ENCODE results near the gene FNBP1. TPM values are rescaled to one million over a fixed set of nuclear protein-coding genes. Genes with fewer than 3 reads are reported as not detected.
"Not testable (repeated sequence)": the region's sequence is repeated elsewhere in the genome, so short reads cannot be mapped to it uniquely, and the experiment has no call there.

The FNBP1 gene
- total RNA-seq, 1 experiment from 2014 or later, result 15.8 TPM

- DNase-seq (ENCODE audit: low read depth), result no peak
Measured at GRCh38 chr9:129954868-129955550, 88.0 kb downstream of the FNBP1 start.

DNA sequence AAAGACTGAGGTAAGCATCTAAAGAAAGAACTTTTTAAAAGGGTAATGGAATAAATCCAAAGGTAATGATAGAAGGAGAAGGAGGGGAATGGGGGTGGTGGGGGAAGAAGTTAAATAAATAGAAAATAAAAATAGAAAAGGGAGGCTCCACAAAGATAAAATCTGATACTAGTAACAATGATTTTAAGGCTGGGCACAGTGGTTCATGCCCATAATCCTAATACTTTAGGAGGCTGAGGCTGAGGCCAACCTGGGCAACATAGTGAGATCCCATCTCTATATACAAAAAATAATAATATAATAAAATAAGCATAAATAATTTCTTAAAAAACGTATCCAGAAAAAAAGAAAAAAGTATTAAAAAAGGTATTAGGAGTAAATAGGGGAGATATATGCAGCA lies 89.3 kb downstream of the FNBP1 start:
- DNase-seq (ENCODE audit: low read depth), result no peak

DNA sequence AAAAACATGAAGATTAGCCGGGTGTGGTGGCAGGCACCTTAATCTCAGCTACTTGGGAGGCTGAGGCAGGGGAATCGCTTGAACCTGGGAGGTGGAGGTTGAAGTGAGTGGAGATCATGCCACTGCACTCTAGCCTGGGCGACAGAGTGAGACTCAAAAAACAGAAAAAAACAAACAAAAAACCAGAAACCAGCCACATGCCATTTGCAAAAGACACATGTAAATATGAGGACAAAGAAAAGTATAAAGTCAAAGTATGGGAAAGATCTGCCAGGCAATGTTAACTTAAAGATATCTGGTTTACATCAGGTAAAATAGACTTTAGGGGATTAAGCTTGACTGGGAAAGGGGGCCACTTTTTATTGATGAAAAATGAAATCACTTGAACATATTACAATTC lies 90.7 kb downstream of the FNBP1 start:
- no peak for DNase-seq (ENCODE audit: low read depth)

- no peak for DNase-seq (ENCODE audit: low read depth)
Measured at GRCh38 chr9:129949821-129950220, 93.2 kb downstream of the FNBP1 start.

- not testable (repeated sequence) for DNase-seq (ENCODE audit: low read depth)
Measured at GRCh38 chr9:129948626-129949025, 94.4 kb downstream of the FNBP1 start.

- no peak for DNase-seq (ENCODE audit: low read depth)
Measured at GRCh38 chr9:129946246-129946995, 96.6 kb downstream of the FNBP1 start.

GRCh38 chr9:129945314-129945713 lies 97.7 kb downstream of the FNBP1 start:
- DNase-seq (ENCODE audit: low read depth), result no peak

DNA sequence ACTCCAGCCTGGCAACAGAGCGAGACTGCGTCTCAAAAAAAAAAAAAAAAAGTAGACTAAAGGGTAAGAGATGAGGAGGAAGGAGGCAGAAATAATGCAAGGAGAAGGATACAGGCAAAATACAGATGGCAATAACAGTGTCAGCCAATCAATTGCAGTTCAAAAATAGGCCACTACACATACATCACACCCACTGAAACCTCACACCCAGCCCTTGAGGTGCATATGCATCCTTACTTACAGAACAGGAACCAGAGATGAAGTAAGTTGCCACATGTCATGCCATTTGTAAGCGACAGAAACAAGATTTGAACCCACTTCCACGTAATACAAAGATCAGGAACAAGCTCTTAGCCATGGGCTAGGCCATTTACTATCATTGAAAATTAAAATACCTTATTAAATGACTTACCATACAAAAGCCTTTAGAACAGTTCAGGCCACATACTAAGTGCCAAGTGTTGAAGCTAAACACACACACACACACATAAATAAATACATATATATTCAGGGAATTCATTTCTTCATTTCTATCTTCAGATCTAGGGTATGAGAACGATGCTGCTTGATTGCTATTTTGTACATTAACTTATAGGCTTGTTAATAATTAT lies 98.4 kb downstream of the FNBP1 start:
- DNase-seq (ENCODE audit: low read depth), result no peak

- DNase-seq (ENCODE audit: low read depth), result no peak
Measured at GRCh38 chr9:129939431-129939830, 103.6 kb downstream of the FNBP1 start.

DNA sequence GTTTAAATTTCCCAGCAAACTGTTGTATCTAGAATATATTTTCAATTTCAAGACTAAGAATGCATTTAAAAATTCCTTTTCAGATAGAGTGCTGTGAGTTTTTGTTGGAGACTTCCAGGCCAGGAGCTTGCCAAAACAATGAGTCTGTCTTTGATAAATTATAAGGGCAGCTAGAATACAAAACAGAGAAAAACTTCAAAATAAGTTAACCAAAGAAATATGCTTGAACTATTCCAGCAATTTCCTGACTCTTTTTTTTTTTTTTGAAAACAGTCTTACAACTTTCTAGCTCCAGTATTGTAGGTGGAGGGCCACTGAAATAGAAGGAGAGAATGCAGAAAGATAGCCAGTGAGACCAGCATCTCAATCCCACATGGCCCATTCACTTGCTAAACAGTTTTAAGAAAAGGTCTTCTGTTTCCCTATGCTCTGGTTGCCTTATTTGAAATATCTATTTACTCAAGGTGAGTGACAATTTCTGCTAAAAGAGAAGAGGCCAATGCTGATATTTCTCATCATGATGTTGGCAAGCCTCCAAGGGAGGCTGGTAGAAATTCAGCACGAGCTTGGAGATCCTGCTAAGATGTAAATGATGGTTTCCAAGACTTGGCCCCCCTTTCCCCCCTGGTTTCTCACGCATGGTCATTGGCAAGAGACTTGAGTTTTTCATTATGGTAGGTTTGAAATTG lies 104.6 kb downstream of the FNBP1 start:
- no peak for DNase-seq (ENCODE audit: low read depth)

- not testable (repeated sequence) for DNase-seq (ENCODE audit: low read depth)
Measured at GRCh38 chr9:129937879-129938278, 105.1 kb downstream of the FNBP1 start.

- no peak for DNase-seq (ENCODE audit: low read depth)
Measured at GRCh38 chr9:129936222-129936621, 106.8 kb downstream of the FNBP1 start.

- no peak for DNase-seq (ENCODE audit: low read depth)
Measured at GRCh38 chr9:129934780-129935179, 108.2 kb downstream of the FNBP1 start.

DNA sequence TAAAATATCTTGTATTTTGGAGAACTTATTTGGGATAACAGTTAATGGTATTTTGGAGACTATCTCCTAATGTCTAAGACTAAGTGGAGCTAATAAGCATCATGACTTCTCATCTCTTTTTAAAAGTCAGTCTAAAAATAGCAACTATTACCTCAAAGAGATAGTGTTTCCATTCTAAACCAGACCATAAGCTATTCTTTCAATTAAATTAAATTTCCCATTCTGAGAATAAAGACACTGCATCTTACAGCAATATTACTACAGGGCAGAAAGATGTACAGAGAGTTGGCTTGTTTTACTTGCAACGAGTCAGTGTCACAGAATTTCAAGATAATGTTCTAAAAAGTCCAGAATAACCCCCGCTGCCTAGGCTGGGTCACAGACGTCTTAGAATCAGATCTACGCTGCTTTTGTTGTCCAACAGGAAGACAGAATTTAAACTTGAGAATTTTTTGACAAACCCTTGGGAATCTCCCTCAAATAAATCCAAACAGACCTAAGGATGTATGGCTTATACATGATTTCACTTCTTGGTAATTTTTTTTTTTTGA lies 108.9 kb downstream of the FNBP1 start:
- no peak for DNase-seq (ENCODE audit: low read depth)

- DNase-seq (ENCODE audit: low read depth), result no peak
Measured at GRCh38 chr9:129933185-129934040, 109.6 kb downstream of the FNBP1 start.

GRCh38 chr9:129932303-129933151 lies 110.5 kb downstream of the FNBP1 start:
- DNase-seq (ENCODE audit: low read depth), result no peak

DNA sequence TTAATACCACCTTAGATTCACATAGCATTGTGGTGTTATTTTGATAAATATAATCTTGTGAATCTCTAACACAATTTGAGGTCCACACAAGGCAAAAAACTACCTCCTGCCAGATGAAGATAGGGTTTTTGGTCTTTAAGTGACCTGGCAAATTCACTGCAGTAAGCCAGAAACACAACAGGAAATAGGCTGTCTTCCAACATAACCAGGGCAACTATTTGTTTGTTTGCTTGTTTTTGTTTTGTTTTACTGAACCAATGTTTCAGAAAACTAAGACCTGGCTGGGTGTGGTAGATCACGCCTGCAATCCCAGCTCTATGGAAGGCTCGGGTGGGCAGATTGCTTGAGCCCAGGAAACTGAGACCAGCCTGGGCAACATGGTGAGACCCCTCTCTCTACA lies 112.2 kb downstream of the FNBP1 start:
- no peak for DNase-seq (ENCODE audit: low read depth)

- no peak for DNase-seq (ENCODE audit: low read depth)
Measured at GRCh38 chr9:129929496-129930125, 113.4 kb downstream of the FNBP1 start.

DNA sequence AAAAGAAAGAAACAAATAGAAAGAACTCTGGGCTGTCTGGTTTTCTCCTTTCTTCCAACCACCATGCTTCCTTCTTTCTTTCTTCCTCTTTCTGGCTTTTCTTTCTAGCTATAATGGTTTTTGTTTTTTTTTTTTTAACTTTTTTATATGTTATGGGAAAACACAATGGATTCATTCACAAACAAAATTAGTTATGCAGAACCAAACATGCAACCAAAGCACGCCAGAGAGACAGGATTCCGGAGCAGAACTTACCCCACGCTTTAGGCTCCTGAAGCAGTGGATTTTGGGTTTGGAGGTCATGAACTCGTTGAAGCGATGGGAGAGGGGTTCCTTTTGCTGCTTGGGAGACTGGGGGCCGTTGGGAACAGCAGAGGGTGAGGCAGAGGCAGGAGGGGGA lies 119.4 kb downstream of the FNBP1 start:
- no peak for DNase-seq (ENCODE audit: low read depth)

DNA sequence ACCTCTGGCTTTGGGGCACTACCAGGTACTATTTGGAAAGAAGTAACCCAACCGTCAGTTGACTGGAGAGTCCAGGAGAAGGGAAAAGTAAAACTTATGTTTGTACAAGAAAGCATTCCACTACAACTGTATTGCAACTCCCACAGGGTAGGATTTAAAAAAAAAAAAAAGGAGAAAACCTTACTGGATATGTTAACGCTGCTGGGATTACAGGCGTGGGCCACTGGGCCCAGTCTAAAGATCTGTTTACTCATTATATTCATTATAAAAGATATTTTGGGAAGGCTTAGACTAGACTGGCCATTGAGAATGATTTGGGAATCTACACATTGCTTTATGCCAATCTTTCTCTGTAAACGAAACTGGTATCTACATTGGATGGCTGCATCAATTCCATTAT lies 121.1 kb downstream of the FNBP1 start:
- no peak for DNase-seq (ENCODE audit: low read depth)
